Measurements from ENCODE around the gene CD40.
A peak's percentile ranks its signal among the peaks of the same experiment; 100 is the strongest.

Gene CD40

DNA sequence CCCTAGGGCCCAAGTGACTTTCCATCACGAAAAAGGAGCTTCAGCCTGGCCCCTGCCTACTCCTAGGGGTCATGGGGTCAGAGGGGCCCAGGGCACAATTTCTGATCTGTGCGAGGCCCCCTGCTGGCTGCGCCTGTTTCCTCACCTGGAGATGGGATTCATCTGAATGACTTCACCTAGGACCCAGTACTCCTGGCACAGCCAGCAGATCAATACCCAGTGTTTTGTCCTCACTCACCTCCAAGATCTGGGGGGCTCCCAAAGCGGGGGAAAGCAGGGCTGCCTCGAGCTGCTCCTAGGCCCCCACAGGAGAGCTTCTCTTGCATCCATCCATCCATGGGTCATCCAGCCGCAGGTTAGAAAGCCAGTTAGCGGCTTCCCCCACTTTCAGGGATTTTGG is 33.8 kb downstream of the CD40 start:
- no peak for DNase-seq

GRCh38 chr20:46152824-46153586 is 34.9 kb downstream of the CD40 start:
- DNase-seq, result no peak

GRCh38 chr20:46154305-46154704 is 36.2 kb downstream of the CD40 start:
- peak; percentile 99 for DNase-seq

DNA sequence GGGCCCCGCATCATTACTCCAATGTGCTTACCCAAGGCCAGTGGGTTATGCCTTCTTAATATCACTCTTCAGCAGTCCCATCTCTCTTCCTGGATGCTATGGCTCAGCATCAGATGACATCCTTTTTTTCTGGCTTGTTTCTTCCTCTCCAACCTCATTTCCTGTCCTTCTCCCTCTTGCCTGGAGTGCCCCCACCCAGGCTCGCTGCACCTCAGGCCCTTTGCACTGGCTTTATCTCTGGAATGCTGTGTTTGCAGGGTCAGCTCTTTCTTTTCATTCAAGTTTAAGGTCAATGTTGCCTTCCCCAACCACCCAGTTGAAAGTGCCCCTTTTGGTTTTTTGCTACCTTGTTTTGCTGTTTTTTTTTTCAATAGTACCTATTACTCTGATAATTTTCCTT is 36.7 kb downstream of the CD40 start:
- no peak for DNase-seq

DNA sequence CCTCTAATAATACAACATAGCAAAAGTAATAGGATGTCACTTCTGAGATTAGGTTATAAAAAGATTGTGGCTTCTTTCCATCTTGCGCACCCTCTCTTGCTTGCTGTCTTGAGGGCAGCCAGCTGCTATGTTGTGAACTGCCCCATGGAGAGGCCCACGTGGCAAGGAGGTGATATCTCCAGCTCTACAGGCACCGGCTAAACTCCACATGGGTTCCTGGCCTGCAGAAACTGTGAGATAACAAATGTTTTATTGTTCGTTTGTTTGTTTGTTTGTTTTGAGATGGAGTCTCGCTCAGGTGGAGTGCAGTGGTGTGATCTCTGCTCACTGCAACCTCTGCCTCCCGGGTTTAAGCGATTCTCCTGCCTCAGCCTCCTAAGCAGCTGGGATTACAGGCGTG is 38.0 kb downstream of the CD40 start:
- DNase-seq, result no peak

DNA sequence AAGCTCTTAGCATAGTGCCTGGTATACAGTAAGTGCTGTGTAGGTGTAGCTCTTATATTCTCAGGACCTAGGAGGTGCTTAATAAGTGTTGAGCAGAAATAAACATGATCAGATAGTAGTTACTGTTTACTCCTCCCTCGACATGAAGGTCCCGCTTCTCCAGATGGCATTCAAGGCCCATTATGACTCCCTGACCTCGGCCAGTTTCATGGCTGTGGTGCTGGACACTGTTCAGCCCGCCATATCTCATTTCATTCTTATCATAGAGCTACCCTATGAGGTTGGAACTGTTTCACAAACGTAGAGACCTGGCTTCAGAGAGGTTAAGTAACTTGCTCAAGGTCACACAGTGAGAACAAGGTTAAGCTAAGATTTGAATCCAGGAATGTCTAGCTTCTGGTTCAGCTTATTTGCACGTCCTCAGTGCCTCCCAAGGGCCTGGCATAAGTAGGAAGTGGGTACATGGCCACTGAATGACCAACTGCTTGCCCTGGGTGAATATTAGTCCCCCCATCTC is 39.0 kb downstream of the CD40 start:
- no peak for DNase-seq

DNA sequence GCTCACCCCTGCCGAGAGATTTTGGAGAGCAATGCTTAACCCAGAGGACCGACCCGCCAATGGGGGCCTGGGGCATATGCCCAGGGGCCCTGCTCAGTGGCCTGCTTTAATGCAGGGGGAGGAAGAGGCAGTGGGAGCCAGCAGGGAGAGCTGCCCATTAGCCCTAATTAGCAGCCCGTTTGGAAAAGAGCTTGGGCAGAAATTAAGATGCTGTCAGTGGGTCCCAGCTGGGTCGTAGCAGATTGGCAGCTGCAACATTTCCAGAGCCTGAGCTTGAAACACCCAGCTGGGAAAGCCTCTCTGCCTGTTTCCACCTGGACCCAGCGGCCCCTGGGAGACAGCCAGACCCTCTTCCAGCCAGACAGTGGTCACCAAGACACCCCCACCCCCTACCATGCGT is 39.5 kb downstream of the CD40 start:
- no peak for DNase-seq

DNA sequence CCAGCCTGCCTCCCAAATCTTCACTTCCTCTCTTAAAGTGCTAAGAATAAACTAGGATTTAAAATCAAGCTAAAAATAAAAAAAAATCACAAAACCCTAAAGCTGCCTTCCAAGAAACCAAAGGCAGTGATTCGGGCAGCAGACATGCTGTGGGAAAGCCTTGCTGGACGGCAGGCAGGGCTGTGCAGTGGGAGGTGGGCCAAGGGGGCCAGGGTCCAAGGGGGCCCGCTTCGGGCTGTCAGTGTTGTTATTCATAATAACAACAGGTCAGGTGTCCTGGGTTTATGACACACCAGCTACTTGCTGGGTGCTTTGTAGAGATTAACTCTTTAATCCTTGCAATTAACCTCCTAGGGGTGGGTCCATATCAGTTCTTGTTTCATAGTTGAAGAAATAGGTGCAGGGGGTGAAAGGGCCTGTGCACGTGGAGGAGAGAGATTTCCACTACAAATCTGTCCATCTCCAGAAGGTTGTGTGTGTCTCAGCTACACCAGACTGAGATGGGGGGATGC is 40.4 kb downstream of the CD40 start:
- no peak for DNase-seq

- no peak for DNase-seq
Measured at GRCh38 chr20:46159101-46159897, 41.2 kb downstream of the CD40 start.

GRCh38 chr20:46160661-46161060 is 42.5 kb downstream of the CD40 start:
- DNase-seq, result no peak

- no peak for DNase-seq
Measured at GRCh38 chr20:46161921-46162320, 43.8 kb downstream of the CD40 start.

DNA sequence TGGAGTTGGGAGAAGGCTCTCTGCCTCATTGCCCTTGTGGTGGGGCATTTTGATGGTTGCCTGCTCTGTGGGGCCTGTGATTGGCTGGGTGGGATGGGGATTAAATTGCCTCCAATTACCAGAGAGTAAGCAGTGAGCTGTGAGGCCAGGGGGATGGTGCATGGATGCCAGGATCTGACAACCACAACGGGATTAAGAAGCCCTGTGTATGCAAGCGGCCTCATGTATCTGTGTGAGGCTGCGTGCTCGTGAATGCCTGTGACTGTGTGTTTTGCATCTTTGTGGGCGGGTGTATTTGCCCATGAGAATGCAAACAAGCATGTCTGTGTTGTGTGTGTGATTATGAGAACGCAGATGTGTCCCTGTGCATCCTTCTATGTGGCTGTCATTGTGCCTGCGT is 46.1 kb downstream of the CD40 start:
- DNase-seq, result peak; percentile 88

DNA sequence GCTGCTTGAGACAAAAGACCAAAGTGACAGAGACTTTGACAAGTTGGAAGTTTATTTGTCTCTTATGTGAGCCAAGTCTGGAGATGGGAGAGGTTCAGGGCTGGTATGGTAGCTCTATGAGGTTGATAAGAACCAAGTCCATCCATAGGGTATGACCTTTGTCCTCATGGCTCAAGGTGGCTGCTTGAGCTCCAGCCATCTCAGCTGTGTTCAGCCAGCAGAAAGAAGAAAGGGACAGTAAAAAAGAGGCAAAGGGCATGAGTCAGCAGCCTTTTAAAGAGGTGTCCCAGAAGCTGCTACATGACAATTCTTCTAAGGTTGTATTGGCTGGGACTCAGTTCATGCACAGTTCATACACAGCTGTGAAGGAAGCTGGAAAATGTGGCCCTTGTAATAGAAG is 49.0 kb downstream of the CD40 start:
- no peak for DNase-seq

DNA sequence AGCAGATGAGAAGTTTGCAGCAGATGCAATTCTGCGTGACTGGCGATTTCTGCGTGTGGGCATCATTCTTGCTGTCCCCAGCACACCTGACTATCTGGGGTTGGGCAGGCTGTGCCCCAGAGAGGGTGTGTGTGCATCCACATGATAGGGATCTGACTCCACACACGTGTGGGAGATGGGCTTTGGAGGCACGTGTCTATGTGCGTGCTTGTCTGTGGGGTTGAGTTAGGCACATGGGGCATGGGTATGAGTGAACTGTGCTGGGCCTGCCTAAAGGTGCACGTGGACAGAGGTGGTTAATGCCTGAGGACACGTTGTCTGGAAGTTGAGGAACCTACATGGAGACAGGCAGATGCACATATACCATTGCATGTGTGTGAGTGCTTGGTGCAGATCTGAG is 50.3 kb downstream of the CD40 start:
- DNase-seq, result no peak

GRCh38 chr20:46169245-46170171 is 51.4 kb downstream of the CD40 start:
- DNase-seq, result peak; percentile 88

- no peak for DNase-seq
Measured at GRCh38 chr20:46171476-46171875, 53.4 kb downstream of the CD40 start.

GRCh38 chr20:46171909-46172308 is 53.8 kb downstream of the CD40 start:
- DNase-seq, result no peak

DNA sequence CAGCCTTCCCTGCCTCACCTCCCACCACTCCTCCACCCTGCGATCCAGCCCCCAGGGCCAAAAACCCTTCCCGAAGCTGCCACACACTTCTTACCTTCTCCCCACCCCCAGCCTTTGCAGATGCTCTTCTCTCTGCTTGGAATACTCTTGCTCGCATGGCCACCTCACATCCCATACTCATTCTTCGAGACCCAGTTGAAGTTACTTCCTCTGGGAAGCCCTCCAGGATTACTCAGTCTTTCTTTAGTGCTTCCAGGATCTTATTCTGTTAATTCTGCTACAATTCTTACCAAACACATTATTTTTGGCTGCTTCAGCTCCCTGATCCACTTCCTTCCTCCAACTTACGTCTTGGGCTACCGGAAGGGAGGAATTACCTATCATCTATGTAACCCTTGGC is 54.3 kb downstream of the CD40 start:
- DNase-seq, result no peak

- no peak for DNase-seq
Measured at GRCh38 chr20:46172961-46173536, 54.9 kb downstream of the CD40 start.

DNA sequence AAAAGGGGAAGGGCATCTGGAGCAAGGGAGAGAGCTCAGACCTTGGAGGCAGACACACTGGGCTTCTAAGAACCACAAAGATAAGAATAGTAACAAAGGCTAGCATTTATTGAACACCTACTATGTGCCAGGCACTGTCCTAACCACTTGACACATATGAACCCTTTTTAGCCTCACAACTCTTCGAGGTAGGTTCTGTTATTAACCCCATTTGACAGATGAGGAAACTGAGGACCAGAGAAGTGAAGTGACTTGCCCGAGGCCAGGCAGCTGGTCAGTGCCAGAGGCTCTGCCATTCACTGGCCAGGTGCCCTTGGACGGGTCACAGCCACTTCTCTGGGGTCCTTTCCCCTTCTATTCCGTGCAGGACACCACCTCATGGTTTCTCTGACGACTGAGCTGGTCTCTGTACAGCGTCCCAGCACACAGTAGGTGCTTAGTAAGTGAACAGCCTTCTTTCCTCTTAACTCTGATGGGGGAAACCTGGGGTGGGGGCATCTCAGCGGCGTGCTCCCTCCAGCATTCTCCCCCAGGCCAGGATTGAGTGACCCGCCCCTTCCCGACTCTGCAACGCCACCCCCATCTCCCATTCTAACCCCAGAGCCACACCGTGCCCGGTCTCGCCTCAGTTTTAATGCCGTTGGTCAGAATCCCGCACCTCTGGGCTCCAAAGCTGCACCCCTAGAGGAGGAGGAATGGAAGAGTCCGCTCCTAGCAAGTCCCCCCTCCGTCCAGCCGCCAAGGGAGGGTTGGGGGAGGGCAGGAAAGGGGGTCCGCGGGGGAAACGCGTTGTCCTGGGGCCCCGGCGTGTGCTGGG is 55.7 kb downstream of the CD40 start:
- DNase-seq, result no peak

DNA sequence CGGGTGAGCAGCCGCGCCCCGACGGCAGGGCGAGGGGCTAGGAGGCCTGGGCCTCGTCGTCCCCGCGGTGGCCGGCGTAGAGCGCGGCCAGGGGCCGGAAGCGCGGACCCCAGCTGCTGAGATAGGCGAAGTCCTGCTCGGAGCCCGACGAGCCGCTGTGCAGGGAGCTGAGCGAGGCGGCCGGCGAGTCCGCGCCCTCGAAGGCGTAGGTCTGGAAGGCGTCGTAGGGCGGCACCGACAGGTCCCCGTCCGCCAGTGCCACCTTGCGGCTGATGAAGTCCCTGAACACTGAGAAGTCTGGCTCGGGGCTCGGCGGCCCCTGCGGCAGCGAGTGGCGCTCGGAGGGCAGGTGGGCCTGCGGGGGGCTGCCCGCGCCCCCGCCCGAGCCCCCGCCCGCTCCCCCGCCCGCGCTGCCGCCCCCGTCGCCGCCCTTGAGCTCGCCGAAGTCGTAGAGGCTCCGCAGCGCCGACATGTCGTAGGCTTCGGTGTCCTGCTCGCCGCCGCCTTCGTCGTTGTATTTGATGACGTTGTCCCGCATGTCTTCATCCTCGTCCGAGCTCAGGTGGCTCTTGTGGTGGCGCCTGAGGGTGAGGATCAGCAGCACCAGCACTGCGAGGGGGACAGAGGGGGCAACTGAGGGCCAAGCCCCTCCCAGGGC is 56.5 kb downstream of the CD40 start:
- peak; percentile 68 for DNase-seq
